ENCODE results near the gene KCNE5.
"Not testable (repeated sequence)": the region's sequence is repeated elsewhere in the genome, so short reads cannot be mapped to it uniquely, and the experiment has no call there.

KCNE5 gene, protein sequence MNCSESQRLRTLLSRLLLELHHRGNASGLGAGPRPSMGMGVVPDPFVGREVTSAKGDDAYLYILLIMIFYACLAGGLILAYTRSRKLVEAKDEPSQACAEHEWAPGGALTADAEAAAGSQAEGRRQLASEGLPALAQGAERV

DNA sequence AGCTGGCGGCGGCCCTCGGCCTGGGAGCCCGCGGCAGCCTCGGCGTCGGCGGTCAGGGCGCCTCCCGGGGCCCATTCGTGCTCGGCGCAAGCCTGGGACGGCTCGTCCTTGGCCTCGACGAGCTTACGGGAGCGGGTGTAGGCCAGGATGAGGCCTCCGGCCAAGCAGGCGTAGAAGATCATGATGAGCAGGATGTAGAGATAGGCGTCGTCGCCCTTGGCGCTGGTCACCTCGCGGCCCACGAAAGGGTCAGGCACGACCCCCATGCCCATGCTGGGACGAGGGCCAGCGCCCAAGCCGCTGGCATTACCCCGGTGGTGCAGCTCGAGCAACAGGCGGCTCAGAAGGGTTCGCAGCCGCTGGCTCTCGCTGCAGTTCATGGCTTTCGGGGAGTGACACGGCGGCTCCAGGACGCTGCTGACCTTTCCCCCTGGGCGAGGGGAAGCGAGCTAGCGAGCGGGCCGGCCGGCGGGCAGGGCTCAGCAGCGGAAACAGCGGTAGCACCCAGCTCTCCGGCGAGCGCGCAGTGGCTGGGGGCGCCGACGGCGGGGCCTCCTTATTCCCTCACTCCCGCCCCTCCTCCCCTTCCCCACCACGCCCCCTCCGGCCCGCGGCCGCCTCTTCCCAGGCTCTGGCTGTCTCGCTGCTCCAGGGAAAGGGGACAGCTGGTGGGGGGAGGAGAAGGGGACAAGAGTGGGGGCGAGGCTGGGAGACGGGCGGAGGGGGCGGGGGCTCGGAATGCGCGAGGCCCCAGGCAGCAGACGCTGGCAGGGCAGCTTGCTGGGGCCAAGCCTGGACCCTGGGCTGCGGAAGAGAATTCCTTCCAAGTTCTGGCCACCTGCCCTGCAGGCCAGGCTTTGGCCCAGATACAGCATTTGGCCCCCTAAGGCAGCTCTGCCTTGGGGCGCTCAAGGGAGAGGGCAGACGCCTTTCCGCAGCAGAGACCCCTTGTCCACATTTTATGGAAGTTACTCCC lies at the start of gene KCNE5:
TSS of gene KCNE5 (minus strand) at position 532 of the 976 bp plus-strand sequence. CDS start at position 380, 152 bp downstream.
- no peak for DNase-seq (ENCODE audit: low read depth in 1 of 2, low spot score in 1 of 2)
- TF ChIP-seq JUND (IDR thresholded peaks at IDR 0.05; ENCODE audit: low read depth), result no peak
- in situ Hi-C loops (cut with HindIII; ENCODE audit: low pct_unique_long_range_greater_than_20kb, low sequenced_read_pairs), result no loop called here

DNA sequence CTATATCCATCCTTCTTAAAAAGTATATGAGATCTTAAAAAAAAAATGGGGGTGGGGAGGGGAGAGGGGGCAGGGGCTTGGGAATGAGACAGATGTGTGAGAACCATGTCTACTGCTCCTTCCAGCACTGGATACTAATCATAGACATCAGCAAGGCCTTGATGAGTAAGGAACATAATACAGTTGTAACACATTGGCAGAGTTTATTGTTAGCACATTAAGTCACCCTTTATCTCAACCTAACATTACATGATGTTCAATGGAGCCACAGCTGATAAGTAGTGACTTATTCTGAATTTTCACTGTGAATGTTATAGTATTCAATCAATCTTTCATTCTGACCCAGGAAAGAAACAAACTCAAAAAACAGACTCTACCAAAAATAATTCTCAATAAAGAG lies 47.3 kb upstream of the KCNE5 start:
- in situ Hi-C loops (cut with HindIII; ENCODE audit: low pct_unique_long_range_greater_than_20kb, low sequenced_read_pairs), result no loop called here
- no peak for DNase-seq (ENCODE audit: low read depth in 1 of 2, low spot score in 1 of 2)
- no peak for TF ChIP-seq JUND (IDR thresholded peaks at IDR 0.05; ENCODE audit: low read depth)

DNA sequence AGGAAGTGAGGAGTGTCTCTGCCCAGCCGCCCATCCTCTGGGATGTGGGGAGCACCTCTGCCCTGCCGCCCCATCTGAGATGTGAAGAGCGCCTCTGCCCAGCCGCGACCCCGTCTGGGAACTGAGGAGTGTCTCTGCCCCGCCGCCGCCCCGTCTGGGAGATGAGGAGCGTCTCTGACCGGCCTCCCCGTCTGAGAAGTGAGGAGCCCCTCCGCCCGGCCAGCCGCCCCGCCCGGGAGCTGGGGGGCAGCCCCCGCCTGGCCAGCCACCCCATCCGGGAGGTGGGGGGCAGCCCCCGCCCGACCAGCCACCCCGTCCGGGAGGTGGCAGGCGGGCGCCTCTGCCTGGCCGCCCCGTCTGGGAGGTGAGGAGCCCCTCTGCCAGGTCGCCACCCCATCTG lies 46.2 kb upstream of the KCNE5 start:
- DNase-seq (ENCODE audit: low read depth in 1 of 2, low spot score in 1 of 2); in situ Hi-C loops (cut with HindIII; ENCODE audit: low pct_unique_long_range_greater_than_20kb, low sequenced_read_pairs): not testable (repeated sequence)

DNA sequence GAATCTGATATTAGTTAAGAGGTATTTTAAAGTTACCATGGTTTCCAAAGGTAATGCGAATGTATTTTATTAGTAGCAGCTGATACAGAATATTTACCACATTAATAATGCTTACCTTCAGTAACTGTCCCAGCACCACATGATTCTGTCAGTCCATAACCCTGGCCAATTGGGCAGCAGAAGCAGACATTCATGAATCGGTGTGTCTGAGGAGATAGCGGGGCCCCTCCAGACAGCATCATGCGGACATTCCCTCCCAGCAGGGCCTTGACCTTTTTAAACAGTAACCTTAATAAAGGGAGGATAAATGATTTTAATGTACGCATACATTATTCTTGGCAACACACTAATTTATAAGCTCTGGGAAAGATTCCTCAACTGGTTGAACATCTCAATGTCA lies 43.0 kb upstream of the KCNE5 start:
- no peak for DNase-seq (ENCODE audit: low read depth in 1 of 2, low spot score in 1 of 2)
- no peak for TF ChIP-seq JUND (IDR thresholded peaks at IDR 0.05; ENCODE audit: low read depth)
- in situ Hi-C loops (cut with HindIII; ENCODE audit: low pct_unique_long_range_greater_than_20kb, low sequenced_read_pairs), result no loop called here

DNA sequence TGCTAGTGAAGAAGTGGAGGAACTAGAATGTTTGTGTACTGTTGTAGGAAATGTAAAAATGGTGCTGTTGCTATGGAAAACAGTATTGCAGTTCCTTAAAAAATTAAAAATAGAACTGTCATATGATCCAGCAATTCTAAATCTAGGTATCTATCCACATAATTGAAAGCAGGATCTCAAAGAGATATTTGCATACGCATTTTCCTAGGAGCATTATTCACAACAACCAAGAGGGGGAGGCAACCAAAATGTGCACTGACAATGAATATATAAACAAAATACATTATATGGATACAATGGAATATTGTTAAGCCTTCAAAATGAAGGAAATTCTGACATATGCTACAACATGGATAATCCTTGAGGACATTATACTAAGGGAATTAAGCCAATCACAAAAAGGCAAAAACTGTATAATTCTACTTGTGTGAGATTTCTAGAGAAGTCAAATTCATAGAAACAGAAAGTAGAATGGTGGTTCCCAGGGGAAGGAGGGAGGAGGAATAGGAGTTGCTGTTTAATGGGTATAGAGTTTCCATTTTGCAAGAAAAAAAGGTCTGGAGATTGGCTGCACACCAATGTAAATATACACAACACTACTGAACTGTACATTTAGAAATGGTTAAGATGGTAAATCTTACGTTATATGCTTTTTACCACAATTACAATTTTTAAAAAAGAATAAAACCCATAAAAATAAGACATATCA lies 35.6 kb upstream of the KCNE5 start:
- no peak for TF ChIP-seq JUND (IDR thresholded peaks at IDR 0.05; ENCODE audit: low read depth)
- in situ Hi-C loops (cut with HindIII; ENCODE audit: low pct_unique_long_range_greater_than_20kb, low sequenced_read_pairs), result no loop called here
- no peak for DNase-seq (ENCODE audit: low read depth in 1 of 2, low spot score in 1 of 2)

DNA sequence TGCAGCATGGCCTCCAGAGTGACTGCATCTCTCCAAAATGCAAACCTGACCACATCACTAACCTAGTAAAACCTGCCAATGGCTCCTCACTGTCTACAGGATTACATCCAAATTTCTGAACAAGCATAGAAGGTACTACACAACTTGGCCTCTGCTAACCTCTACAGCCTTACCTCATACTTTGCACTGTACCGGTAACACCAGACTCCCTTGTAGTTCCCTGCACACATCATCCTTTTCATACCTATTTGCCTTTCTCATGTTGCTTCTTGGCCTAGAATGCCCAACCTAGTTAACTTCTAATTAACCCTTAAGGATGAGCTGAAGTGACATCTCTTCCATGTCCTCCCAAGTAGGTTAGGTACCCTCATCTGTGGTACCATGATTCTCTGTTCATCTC lies 33.4 kb upstream of the KCNE5 start:
- no peak for DNase-seq (ENCODE audit: low read depth in 1 of 2, low spot score in 1 of 2)
- TF ChIP-seq JUND (IDR thresholded peaks at IDR 0.05; ENCODE audit: low read depth), result no peak
- in situ Hi-C loops (cut with HindIII; ENCODE audit: low pct_unique_long_range_greater_than_20kb, low sequenced_read_pairs), result no loop called here

DNA sequence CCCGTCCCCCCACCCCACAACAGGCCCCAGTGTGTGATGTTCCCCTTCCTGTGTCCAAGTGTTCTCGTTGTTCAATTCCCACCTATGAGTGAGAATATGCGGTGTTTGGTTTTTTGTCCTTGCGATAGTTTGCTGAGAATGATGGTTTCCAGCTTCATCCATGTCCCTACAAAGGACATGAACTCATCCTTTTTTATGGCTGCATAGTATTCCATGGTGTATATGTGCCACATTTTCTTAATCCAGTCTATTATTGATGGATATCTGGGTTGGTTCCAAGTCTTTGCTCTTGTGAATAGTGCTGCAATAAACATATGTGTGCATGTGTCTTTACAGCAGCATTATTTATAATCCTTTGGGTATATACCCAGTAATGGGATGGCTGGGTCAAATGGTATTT lies 32.4 kb upstream of the KCNE5 start:
- in situ Hi-C loops (cut with HindIII; ENCODE audit: low pct_unique_long_range_greater_than_20kb, low sequenced_read_pairs); DNase-seq (ENCODE audit: low read depth in 1 of 2, low spot score in 1 of 2): not testable (repeated sequence)

DNA sequence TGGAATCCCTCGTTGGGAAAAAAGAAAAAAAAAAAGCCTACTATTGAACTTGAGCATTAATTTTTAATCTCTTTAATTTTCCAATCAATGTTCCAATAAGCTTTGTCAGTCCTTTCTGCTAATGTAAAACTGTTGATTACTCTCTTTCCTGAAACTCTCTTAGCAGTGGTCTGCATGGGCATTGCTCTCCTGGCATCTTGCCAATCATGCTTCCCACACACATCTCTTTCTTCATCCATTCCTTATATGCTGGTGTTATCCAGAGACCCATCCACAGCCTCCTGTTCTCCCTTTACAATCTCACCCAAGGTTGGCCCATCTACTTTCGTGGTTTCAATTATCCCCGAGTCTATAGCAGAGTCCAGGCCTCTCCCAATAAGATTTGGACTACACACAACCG lies 31.8 kb upstream of the KCNE5 start:
- TF ChIP-seq JUND (IDR thresholded peaks at IDR 0.05; ENCODE audit: low read depth), result no peak
- DNase-seq (ENCODE audit: low read depth in 1 of 2, low spot score in 1 of 2), result no peak
- in situ Hi-C loops (cut with HindIII; ENCODE audit: low pct_unique_long_range_greater_than_20kb, low sequenced_read_pairs), result no loop called here

DNA sequence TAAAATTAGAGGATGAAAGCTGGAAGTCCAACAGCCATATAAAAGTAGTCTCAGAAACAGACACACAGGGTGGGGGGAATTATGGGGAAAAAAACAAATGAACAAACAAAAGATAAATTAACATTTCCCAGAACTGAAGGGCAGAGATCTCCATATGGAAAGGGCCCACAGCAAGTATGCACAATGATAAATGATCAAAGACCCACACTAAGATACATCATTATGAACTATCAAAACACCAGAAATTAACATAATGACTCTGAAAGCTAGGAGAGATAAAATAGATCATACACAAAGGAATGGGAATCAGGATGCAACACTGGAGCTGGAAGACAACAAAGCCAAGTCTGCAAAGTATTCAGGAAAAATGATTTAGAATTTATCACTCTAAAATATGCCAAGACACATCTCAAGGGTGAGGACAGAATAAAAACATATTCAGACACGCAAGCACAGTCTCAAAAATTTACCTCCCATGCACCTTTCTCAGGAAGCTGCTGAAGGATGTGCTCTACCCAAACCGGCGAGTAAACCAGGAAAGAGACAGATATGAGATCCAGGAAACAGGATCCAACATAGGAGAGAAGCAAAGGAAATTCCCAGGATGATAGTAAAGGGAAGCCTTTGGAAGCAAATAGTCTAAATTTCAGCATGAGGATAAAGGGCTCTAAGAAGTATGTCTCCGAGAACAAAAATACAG lies 30.7 kb upstream of the KCNE5 start:
- in situ Hi-C loops (cut with HindIII; ENCODE audit: low pct_unique_long_range_greater_than_20kb, low sequenced_read_pairs), result no loop called here
- TF ChIP-seq JUND (IDR thresholded peaks at IDR 0.05; ENCODE audit: low read depth), result no peak
- no peak for DNase-seq (ENCODE audit: low read depth in 1 of 2, low spot score in 1 of 2)

DNA sequence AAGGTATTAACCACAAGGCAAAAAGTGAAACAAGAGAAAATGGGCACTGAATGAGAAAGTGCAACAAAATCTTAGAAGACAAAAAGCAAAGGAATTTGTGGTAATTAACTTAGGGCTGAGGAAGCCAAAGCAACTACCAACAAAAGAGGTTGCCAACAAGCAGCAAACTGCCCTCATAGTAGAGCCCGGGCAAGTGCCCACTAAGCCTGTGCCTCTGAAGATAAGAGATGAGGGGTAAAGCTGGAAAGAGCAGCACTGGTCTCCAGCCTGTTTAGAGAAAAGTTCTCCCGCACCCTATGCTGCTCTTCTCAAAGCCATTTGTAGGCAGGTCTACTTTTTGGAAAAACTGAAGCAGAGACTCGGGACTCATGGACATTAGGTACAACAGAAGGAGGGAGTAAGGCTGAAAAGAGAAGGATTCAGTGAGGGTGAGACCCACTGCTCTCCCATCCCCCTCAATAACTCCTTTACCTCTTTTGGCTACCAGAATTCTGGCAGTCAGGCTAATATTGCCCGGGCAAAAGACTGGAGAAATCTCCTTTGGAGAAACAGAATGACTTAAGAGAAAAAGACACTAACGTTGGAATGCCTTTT lies 29.6 kb upstream of the KCNE5 start:
- no peak for TF ChIP-seq JUND (IDR thresholded peaks at IDR 0.05; ENCODE audit: low read depth)
- in situ Hi-C loops (cut with HindIII; ENCODE audit: low pct_unique_long_range_greater_than_20kb, low sequenced_read_pairs), result no loop called here
- DNase-seq (ENCODE audit: low read depth in 1 of 2, low spot score in 1 of 2), result no peak

DNA sequence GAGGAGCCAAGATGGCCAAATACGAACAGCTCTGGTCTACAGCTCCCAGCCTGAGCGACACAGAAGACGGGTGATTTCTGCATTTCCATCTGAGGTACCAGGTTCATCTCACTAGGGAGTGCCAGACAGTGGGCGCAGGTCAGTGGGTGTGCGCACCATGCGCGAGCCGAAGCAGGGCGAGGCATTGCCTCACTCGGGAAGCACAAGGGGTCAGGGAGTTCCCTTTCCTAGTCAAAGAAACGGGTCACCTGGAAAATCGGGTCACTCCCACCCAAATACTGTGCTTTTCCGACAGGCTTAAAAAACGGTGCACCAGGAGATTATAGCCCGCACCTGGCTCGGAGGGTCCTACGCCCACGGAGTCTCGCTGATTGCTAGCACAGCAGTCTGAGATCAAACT lies 19.7 kb upstream of the KCNE5 start:
- in situ Hi-C loops (cut with HindIII; ENCODE audit: low pct_unique_long_range_greater_than_20kb, low sequenced_read_pairs); DNase-seq (ENCODE audit: low read depth in 1 of 2, low spot score in 1 of 2): not testable (repeated sequence)

DNA sequence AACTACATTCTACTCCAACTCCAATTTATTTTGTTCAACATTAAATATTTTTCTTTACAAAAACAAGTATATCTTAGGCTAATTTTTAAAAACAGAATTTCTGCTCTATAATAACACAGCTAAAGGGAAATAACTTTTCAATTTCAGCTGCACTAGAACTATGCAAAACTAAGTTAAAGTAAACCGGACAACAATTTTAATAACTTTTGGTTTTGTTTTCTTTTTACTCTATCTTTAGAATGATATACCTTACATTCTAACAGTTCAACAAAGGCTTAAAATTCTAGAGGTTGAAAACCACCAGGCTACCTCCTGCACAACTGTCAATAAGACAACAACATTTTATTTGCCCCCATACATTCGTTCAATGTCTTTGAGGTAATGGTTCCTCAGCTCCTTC lies 18.7 kb upstream of the KCNE5 start:
- no peak for DNase-seq (ENCODE audit: low read depth in 1 of 2, low spot score in 1 of 2)
- TF ChIP-seq JUND (IDR thresholded peaks at IDR 0.05; ENCODE audit: low read depth), result no peak
- in situ Hi-C loops (cut with HindIII; ENCODE audit: low pct_unique_long_range_greater_than_20kb, low sequenced_read_pairs), result no loop called here

Data from T47D (cell line).